T47D (cell line): ENCODE results near the gene CHCHD4.

ENCODE experiments used
- DNase-seq, 2 experiments: peaks; one replicate each; pipeline versions ENCODE4 v3.0.0 to v3.0.0-alpha.2; 2011 to 2012; ENCODE audit warnings: low read depth in 1 of 2, low spot score in 1 of 2
- JUND ChIP-seq: IDR thresholded peaks from 2 replicates; pipeline ENCODE4 v1.6.1; 2012; ENCODE audit warnings: low read depth
- in situ Hi-C: cut with HindIII; loops from 2 replicates; pipeline ENCODE4 v1.10.0; 2016; ENCODE audit warnings: low sequenced_read_pairs, low pct_unique_long_range_greater_than_20kb

The CHCHD4 gene

DNA sequence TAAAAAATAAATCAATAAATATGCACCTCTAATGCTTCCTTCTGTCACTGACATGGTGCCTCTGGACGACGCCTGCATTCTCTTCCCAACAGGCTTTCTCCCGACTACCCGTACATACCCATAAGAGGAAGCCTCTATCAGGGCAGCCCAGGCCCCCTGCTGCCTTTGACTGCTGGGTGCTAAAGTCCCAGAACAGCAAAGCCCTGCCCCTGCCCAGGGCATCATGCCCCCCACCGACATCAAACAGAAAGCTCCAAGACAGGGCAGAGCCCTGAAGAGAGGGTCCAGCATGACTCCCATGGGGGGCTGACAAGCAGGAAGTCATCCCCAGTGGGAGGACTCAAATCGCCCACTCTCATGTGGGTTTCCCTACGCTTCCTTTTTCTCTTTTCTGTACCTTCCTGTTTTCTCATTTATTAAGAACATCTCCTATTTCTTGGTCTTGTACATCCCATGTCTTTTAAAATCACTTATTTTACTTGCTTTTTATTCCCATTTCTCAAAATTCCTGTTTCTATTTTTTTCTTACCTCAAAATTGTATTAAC is 30.3 kb upstream of the CHCHD4 start:
- no peak for TF ChIP-seq JUND
- no peak for DNase-seq
- in situ Hi-C loops = no loop called here

DNA sequence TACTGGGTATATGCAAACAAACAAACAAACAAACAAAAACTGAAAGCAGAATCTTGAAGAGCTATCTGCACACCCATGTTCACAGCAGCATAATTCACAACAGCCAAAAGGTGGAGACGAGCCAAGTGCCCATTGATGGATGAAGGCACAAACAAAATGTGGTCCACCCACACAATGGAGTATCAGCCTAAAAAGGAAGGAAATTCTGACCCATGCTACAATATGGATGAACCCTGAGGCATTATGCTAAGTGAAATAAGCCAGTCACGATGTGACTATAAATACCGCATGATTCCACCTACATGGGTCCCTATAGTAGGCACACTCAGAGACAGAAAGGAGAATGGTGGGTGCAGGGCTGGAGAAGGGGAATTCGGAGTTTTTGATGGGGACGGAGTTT is 29.6 kb upstream of the CHCHD4 start:
- no peak for DNase-seq
- no peak for TF ChIP-seq JUND
- in situ Hi-C loops = no loop called here

DNA sequence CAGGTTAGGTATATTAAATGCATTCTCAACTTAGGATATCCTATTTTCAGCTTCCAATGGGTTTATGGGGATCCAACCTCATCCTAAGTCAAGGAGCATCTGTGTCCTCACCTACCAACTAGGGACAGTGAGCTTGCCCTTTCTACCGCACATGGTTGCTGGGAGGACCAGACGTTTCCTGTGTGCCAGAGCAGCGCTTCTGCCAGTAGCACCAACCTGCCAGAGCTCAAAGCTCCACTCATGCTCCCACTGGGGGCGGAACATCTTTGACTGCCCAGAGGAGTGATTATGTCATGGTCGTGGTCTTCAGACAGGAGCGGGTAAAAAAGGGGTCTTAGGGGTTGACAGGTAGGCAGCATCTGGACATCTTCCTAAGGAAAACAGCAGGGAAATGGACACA is 29.0 kb upstream of the CHCHD4 start:
- no peak for DNase-seq
- in situ Hi-C loops = no loop called here
- no peak for TF ChIP-seq JUND

DNA sequence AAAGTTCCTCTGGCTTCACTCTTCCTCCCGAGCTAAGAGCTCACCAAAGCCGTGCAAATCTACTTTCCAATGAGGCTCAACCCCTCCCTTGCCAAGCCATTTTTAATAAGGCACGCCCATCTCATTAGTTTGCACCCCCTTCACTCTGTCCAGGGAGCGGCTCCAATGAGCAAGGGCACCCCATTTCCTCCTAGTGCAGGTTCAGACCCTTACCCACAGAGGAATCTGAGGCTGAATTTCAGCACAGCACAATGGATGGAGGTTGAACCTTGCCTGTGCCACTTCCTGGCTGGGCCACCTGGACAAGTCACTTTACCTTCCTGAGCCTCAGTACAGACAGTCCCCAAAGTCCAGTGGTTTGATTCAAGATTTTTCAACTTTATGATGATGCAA is 28.3 kb upstream of the CHCHD4 start:
- TF ChIP-seq JUND = no peak
- in situ Hi-C loops = no loop called here
- DNase-seq = no peak

DNA sequence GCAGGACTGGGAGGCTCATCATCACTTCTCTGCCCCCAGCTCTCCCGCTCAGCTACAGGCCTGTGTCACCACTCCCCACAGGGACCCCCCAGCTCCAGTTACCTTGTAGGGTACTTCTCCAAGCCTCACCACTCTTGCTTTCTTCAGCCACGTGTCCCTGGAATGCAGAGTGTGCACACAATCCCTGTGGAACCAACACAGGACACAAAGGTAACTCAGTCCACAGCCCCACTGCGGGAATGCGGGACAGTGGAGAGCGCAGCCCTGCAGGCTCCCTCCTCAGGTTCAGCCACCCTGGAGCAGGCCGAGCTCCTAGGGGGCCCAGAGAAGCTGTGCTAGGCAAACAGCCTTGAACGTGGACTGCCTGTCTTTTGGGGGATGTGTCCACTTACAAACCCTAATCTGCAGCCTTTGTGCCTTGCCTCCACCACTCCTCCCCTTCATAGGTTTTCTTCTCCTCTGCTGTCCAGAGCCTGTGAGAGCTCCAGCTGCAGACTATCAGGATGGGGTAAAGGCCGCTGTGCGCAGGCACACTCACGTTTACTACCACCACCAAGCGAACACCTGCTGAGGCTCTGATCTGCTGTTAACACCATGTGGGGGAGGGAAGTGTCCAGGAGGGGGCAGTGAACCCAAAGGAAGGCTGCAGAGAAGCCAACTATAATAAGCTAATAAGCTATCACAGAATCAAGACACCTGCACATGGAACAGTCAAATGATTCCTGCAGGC is 27.7 kb upstream of the CHCHD4 start:
- in situ Hi-C loops = no loop called here
- TF ChIP-seq JUND = no peak
- peak in 1 of 2 experiments; percentile 29 for DNase-seq

DNA sequence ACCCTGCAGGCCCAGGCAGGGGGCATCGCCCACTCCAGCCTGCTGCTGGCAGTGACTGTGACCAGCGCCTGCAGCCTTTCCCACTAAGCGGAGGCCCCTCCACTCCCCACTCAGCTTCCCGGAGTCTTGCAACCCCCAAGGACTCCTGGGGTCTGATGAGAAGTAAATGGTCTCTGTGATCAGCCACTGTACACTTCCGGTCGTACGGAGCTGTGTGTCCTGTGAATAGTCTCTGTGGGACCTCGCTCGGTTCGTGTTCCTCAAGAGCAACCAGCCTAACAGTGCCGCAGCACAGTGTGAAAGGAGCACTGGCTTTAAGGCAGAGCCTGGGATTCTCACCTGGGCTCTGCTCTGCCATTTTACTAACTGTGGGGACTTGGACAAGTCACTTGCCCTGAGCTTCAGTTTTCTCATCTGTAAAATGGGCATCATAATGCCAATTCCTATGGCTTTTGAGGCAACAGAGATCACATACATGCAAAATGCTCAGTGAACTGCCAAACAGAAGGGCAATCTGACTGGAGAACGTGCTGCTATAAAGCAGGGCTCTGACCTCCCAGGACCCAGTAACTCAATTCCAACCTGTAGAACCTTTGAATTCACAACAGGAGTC is 26.9 kb upstream of the CHCHD4 start:
- no peak for TF ChIP-seq JUND
- in situ Hi-C loops = no loop called here
- DNase-seq = no peak

DNA sequence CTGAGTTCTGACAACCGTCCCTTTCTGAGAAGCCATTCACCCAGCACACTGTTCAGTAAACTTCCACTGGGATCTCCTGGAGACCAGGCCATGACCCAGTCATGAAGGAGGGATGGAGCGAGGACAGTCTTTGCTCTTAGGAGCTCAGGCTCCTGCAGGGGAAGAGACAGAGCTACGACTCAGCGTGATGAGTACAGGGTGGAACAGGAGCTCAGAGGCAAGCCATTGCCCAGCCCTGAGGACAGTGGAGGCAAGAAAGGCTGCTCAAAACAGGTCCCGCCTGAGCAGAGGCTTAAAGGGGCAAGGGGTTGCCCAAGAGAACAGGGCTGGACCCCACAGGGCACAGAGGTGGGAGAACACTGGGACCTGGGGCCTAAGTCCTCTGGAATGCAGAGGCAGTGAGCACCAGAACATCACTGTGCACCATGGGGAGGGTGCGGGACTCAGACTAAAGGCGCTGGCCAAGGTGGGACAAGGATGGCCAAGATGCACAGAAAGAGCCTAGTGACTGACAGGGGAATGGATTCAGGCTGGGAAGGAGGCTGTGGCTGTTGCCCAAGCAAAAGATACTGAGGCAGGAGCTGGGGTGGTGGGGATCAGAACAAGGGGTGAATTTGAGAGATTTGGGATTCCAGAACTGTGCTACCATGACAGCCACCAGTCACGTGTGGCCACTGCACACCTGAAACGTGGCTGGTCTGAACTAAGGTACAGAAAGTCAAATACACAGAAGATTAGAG is 26.0 kb upstream of the CHCHD4 start:
- TF ChIP-seq JUND = no peak

DNA sequence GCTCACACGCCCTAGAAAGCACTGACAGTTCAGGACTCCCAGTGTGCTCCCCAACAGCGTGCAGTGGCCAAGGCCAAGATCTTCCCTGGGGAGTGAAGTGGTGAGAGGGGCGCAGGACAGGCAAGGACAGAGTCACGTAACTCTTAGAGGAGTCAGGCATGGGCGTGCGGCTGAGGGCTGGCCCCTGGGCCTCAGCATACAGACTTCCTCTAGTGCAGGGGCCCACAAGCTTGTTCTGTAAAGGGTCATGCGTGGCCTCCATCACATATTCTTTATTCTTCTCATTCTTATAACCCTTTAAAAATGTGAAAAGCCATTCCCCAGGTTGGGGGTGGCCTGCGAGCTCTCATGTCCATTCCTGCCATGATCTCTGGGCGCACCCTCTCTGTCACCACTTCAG is 25.4 kb upstream of the CHCHD4 start:
- no peak for TF ChIP-seq JUND
- in situ Hi-C loops = no loop called here
- DNase-seq = no peak

More for the DNA sequence above, 26.0 kb upstream of the CHCHD4 start:
- DNase-seq = no peak
- in situ Hi-C loops = no loop called here

DNA sequence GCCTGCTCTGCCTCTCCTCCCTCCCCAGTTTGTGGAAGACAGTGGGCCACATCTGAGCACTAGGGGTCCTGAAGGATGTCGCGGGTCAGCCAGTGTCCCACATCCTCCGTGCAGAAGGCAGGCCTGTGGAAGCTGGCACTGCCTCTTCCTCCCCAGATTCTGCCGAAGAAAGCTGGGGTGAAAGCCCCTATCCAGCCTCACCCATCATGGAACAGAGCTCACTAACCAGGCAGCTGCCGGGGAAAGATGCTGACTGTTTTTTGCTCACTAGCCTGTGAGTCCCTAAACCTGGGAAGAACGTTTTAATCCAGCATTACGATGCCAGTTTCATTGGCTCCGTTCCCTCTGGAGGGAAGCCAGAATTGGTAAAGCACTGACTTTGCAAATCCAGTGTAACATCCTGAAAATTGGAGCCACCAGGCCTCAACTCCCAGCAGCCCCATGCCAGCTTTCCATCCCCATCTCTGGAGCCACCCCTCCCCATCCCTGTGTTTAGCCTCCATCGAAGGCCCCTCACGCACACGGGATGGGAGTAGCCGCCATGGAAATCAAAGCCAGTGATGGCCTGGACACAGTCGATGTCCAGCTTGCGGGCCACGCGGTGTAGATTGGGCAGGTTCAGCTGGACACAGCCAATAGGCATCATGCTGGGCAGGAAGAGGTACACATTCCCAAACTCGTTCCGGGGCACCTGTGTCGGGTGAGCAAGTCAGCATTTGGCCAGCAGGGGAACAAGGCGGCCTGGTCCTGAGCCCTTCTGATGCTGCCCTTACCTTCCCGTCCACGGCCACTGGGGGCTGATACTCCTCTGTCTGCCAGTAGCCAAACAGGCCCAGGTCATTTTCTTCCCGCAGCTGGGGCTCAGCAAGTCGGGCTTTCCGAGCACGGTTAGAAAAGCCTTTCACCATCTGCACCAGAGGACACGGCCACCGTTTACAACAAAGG is 23.6 kb upstream of the CHCHD4 start:
- in situ Hi-C loops = no loop called here
- no peak for TF ChIP-seq JUND
- DNase-seq = peak in 1 of 2 experiments; percentile 52

DNA sequence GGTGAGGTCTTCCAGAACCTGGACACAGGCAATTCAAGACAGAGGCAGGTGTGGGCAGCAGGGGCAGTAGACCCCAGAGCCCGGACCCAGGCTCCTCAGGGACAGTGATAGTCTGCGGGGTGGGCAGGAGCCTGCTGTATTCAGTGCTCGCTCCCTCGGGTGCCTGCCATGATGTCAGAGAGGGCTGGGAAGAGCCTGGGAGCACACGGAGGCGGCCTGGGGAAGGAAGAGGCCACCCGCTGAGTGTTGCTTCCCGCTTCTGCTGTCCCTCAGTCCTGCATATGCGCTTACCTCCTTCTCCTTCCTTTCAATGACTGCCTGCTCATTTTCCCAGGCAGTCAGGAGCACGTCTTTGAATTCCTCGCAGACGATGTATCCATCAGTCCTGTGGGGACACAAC is 22.9 kb upstream of the CHCHD4 start:
- no peak for TF ChIP-seq JUND
- no peak for DNase-seq
- in situ Hi-C loops = no loop called here

DNA sequence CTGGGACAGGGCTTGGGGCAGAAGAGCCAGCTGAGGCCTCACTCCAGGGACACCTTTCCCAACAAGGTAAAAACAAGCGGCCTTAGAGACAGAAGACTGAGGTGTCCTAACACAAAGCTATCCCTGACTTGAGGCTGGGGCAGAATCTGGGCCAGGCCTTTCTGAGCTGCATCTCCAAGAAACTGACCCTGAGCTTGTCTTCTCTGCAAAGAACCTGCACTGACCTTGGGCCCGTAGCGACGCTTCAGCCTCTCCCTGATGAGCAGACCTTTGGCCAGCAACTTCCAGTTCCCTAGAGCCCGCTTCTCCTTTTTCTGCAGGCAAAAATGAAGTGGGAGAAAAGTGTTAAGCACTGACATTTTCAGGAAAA is 22.4 kb upstream of the CHCHD4 start:
- in situ Hi-C loops = no loop called here
- DNase-seq = no peak
- no peak for TF ChIP-seq JUND
